GM18502 (cell line): ENCODE measurements around the gene SLC24A3.

Source experiments
- ATAC-seq: cut with Tn5 transposase; IDR thresholded peaks from one replicate; pipeline ENCODE4 v1.9.1; 2021; ENCODE audit warnings: mild to moderate bottlenecking; ENCODE audit not compliant: unreplicated experiment, poor library complexity

SLC24A3 gene

GRCh38 chr20:19771031-19771430, 558.6 kb downstream of the SLC24A3 start:
- ATAC-seq: no peak
